ENCODE data around the gene OR4D10.

The OR4D10 gene

GRCh38 chr11:59528711-59529110, 55.6 kb downstream of the OR4D10 start:
- no peak for DNase-seq (ENCODE audit: low read depth)
